Measurements from ENCODE around the gene SMPD4. TPM values are rescaled to one million over a fixed set of nuclear protein-coding genes. Genes with fewer than 3 reads are reported as not detected.

Gene SMPD4
- 28.5 TPM for total RNA-seq

DNA sequence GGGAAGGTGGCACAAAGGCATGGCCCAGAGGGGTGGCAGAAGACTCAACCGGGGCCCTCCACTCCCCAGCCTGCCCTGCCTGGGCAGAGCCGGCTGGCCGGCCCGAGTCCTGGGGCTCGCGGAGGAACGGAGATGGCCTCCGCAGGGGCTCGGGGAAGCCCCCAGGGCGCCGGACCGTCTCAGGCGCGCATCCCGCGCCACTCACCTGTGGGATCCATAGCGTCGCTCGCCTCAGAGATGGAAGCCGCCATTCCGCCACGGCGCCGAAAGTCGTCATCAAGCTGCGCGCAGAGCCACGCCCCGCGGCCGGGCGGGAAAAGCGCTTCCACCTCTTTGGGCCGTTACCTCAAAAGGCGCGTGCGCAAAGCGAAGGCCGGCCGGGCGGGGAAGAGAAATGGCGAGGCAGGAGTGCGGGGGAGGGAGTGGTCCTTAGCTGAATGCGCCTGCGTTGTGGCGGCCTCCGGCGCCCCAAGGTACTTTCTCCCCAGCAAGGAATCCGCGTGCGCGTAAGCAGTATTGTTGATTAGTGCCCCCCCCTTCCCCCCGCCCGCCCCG, at the start of gene SMPD4:
SMPD4 (minus strand) TSS at position 278 of the 555 bp plus-strand sequence. CDS start 5,010 bp downstream, outside the sequence.

GRCh38 chr2:130198343-130198742, 16.9 kb upstream of the SMPD4 start, which contains the start of gene TUBA3E:
Gene TUBA3E, minus strand, starts transcription at chr2:130198439. Its CDS starts 79 bp downstream, at chr2:130198360.

DNA sequence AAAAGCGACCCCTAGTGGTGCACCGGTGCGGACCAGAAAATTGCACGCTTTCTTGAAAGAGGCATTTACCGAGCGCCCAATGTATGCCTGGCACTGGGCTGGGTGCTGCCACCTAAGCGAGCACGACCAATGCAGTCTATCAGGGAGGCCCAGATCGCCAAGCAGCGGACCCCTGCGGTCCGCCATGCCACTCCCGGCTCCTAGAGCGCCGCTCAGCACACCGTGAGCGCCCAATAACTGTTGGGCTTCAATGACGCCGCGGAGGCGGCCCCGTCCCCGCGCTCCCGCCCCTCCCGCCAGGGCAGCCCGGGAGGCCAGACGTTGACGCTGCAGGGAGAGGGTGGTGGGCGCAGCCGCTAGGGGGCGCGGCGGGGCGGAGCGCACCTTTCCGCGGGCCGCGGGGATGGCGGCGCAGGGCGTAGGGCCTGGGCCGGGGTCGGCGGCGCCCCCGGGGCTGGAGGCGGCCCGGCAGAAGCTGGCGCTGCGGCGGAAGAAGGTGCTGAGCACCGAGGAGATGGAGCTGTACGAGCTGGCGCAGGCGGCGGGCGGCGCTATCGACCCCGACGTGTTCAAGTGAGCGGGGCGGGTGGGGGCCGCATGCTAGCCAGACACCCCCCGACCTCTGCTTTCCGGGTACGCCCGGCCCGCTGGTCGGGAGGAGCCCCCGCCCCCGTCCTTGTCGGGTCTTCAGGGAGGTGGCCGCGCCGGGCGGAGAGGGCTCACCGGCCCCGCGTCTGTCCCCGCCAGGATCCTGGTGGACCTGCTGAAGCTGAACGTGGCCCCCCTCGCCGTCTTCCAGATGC, 679 bp upstream of the SMPD4 start, which contains the start of gene MZT2B:
MZT2B (plus strand) TSS at position 383 of the 803 bp plus-strand sequence; CDS start at position 404, 21 bp downstream.

DNA sequence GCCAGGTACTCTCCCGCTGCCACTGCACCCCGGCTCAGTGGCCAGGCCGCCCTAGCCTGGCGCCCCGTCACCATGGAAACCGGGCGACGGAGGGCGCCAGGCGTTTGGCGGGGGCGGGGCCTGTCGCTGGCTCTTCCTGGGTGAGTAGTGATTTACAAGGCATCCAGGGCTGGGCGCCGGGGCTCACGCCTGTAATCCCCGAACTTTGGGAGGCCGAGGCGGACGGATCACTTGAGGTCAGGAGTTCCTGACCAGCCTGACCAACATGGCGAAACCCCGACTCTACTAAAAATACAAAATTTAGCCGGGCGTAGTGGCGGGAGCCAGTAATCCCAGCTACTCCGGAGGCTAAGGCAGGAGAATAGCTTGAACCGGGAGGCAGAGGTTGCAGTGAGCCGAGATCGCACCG, 36.4 kb downstream of the SMPD4 start, which contains the start of gene CCDC74B:
CCDC74B (minus strand) TSS at position 107 of the 409 bp plus-strand sequence. CDS start 116 bp downstream, outside the sequence.

GRCh38 chr2:130129120-130129829, 52.1 kb downstream of the SMPD4 start, which contains the start of gene POTEF:
Gene POTEF, minus strand, starts transcription at chr2:130129222. Its CDS starts 8,707 bp downstream, at chr2:130120515.

Small RNA genes lying within 50 kb of the gene (small RNA-seq; reads per million reads assigned to genes)
- gene RNU6-1049P (ENCODE audit: low replicate concordance), result not detected

Other genes with a start within 250 kb of the SMPD4 start
- 0.63 TPM for gene RAB6C, start 201.9 kb downstream of the SMPD4 start, total RNA-seq
- not detected for gene POTEF, start 52.4 kb downstream of the SMPD4 start, total RNA-seq
- 5.6 TPM for gene CCDC74B, start 36.5 kb downstream of the SMPD4 start, total RNA-seq
- 67.0 TPM for gene MZT2B, start 660 bp upstream of the SMPD4 start, total RNA-seq
- gene TUBA3E, start 16.8 kb upstream of the SMPD4 start, total RNA-seq, result not detected
- 45.4 TPM for gene IMP4, start 161.3 kb upstream of the SMPD4 start, total RNA-seq
- 41.9 TPM for gene PTPN18, start 174.5 kb upstream of the SMPD4 start, total RNA-seq

Measured in parietal lobe (tissue), 2 donors.